ENCODE results near the gene BICDL1. TPM values are rescaled to one million over a fixed set of nuclear protein-coding genes. Genes with fewer than 3 reads are reported as not detected.
A peak's percentile ranks its signal among the peaks of the same experiment; 100 is the strongest.

BICDL1 gene
- total RNA-seq, 1 donor from 2014 or later, result not detected

- Mint-ChIP-seq H3K27ac (ENCODE audit: unreplicated experiment) (peak overlapping the region; percentile 96), H3K4me1 (ENCODE audit: unreplicated experiment) (peaks cover 60% of the 10 kb centered on the region), H3K36me3 (ENCODE audit: unreplicated experiment) (peaks cover 3% of the 10 kb centered on the region), H3K4me3 (ENCODE audit: unreplicated experiment) (peak overlapping the region; percentile 97), H3K9me3 (ENCODE audit: unreplicated experiment) (no peaks in the 10 kb centered on the region), H3K27me3 (ENCODE audit: unreplicated experiment) (no peaks in the 10 kb centered on the region)
- TF ChIP-seq CTCF (IDR thresholded peaks at IDR 0.05), result no peak
- no peak for DNase-seq (ENCODE audit: extremely low spot score, unreplicated experiment)
Measured at GRCh38 chr12:120115692-120116440, 126.8 kb downstream of the BICDL1 start.

DNA sequence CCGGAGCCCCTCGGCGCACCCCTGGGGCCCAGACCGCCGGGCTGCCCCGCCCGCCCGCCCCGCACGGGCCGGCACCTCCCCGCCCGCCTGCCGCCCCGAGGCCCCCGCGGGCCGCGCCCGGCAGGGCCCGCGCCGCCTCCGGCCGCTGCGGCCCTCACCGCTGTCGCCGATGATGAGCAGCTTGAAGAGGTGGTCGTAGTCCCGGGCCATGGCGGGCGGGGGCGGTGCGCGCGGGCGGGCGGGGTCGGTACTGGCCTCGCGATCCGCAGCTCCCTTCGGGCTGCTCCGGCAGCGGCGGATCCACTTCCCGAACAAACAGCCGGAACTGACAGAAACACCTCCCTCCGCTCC, 127.4 kb downstream of the BICDL1 start, which contains the start of gene RAB35:
TSS of gene RAB35 (minus strand) at position 313 of the 351 bp plus-strand sequence. CDS start at position 210, 103 bp downstream.
- Mint-ChIP-seq H3K4me1 (ENCODE audit: unreplicated experiment) (peaks cover 55% of the 10 kb centered on the region), H3K27me3 (ENCODE audit: unreplicated experiment) (no peaks in the 10 kb centered on the region), H3K4me3 (ENCODE audit: unreplicated experiment) (peak within 1 kb of the TSS; percentile 97), H3K36me3 (ENCODE audit: unreplicated experiment) (peaks cover 3% of the 10 kb centered on the region), H3K27ac (ENCODE audit: unreplicated experiment) (peak within 1 kb of the TSS; percentile 96), H3K9me3 (ENCODE audit: unreplicated experiment) (no peaks in the 10 kb centered on the region)
- DNase-seq (ENCODE audit: extremely low spot score, unreplicated experiment), result no peak
- no peak for TF ChIP-seq CTCF (IDR thresholded peaks at IDR 0.05)

GRCh38 chr12:120116792-120117651, 128.0 kb downstream of the BICDL1 start:
- peak; percentile 99 for DNase-seq (ENCODE audit: extremely low spot score, unreplicated experiment)
- Mint-ChIP-seq H3K4me1 (ENCODE audit: unreplicated experiment) (peaks cover 52% of the 10 kb centered on the region), H3K9me3 (ENCODE audit: unreplicated experiment) (no peaks in the 10 kb centered on the region), H3K27ac (ENCODE audit: unreplicated experiment) (peak overlapping the region; percentile 87), H3K36me3 (ENCODE audit: unreplicated experiment) (peaks cover 3% of the 10 kb centered on the region), H3K27me3 (ENCODE audit: unreplicated experiment) (no peaks in the 10 kb centered on the region), H3K4me3 (ENCODE audit: unreplicated experiment) (peak overlapping the region; percentile 84)
- TF ChIP-seq CTCF (IDR thresholded peaks at IDR 0.05), result no peak

GRCh38 chr12:120117961-120118320, 128.9 kb downstream of the BICDL1 start:
- H3K27ac Mint-ChIP-seq (ENCODE audit: unreplicated experiment), result peak overlapping the region; percentile 87
- H3K27me3 Mint-ChIP-seq (ENCODE audit: unreplicated experiment), result no peaks in the 10 kb centered on the region
- no peak for DNase-seq (ENCODE audit: extremely low spot score, unreplicated experiment)
- H3K36me3 Mint-ChIP-seq (ENCODE audit: unreplicated experiment), result peaks cover 3% of the 10 kb centered on the region
- H3K9me3 Mint-ChIP-seq (ENCODE audit: unreplicated experiment), result no peaks in the 10 kb centered on the region
- TF ChIP-seq CTCF (IDR thresholded peaks at IDR 0.05), result no peak
- H3K4me1 Mint-ChIP-seq (ENCODE audit: unreplicated experiment), result peaks cover 49% of the 10 kb centered on the region
- H3K4me3 Mint-ChIP-seq (ENCODE audit: unreplicated experiment), result peak overlapping the region; percentile 84

Data from osteocyte (in vitro differentiated cells).